Ovary (tissue), 3 donors: ENCODE results near the gene MSI2.

ENCODE experiments used
- CTCF ChIP-seq, 3 donors: fragments of 450-650 bp in 2 of 3; fragments of 200-600 bp in 1 of 3; IDR thresholded peaks; one replicate each; pipeline versions ENCODE4 v1.5.1 to v1.8.0; 2016 to 2022; ENCODE audit warnings: antibody characterized with exemption in 3 of 3, mild to moderate bottlenecking in 1 of 3
- EP300 ChIP-seq: sonication (generic); formaldehyde crosslinking; IDR thresholded peaks from one replicate; pipeline ENCODE4 v1.6.1; 2017; ENCODE audit warnings: antibody characterized with exemption
- POLR2A ChIP-seq: fragments of 450-650 bp; IDR thresholded peaks from one replicate; pipeline ENCODE4 v1.6.1; 2017; ENCODE audit warnings: antibody characterized with exemption, mild to moderate bottlenecking, moderate library complexity
- donor health status: DM: no; HTN: no; CAD: no.

DNA sequence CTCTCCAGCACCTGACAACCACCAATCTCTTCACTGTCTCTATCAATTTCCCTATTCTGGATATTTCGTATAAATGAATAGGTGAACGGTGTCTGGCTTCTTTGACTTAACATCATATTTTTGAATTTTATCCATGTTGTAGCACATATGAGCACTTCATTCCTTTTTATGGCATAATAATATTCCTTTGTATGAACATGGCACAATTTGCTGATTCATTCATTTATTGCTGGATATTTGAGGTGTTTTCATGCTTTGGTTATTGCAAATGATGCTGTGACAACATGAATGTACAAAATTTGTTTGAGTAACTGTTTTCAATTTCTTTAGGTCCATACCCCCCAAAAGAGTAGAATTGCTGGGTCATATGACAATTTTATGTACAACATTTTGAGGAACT, 476.8 kb downstream of the MSI2 start:
- TF ChIP-seq EP300 (no peak), CTCF (IDR thresholded peaks at IDR 0.05) (no peak), POLR2A (no peak)
